ENCODE data around the gene DYNC1H1. TPM values are rescaled to one million over a fixed set of nuclear protein-coding genes. Genes with fewer than 3 reads are reported as not detected.

Gene DYNC1H1
- total RNA-seq, 2 donors from 2014 or later: 171 to 219 TPM

- TF ChIP-seq CTCF (IDR thresholded peaks at IDR 0.05): no peak
- no peak for TF ChIP-seq POLR2A (IDR thresholded peaks at IDR 0.05)
- Histone ChIP-seq H3K4me1 (no peaks in the 10 kb centered on the region), H3K9me3 (no peaks in the 10 kb centered on the region), H3K4me3 (no peak overlapping the region), H3K27me3 (no peaks in the 10 kb centered on the region), H3K36me3 (replicated peaks in 1 of 2; ENCODE audit: insufficient read depth in 1 of 2, low read depth in 2 of 2) (no peaks in the 10 kb centered on the region), H3K27ac (no peak overlapping the region)
- intact Hi-C loops (cut with DNase I): no loop called here
- 62 to 65% methylated on average over 10 to 13 of the region's 13 CpGs for WGBS, 2 donors
- DNase-seq (no peak), ATAC-seq (no peak)
Measured at GRCh38 chr14:101937926-101938767, 26.2 kb upstream of the DYNC1H1 start.

GRCh38 chr14:101939646-101940170 is 24.7 kb upstream of the DYNC1H1 start:
- Histone ChIP-seq H3K9me3 (no peaks in the 10 kb centered on the region), H3K27ac (no peak overlapping the region), H3K36me3 (replicated peaks in 1 of 2; ENCODE audit: insufficient read depth in 1 of 2, low read depth in 2 of 2) (no peaks in the 10 kb centered on the region), H3K4me1 (no peaks in the 10 kb centered on the region), H3K27me3 (no peaks in the 10 kb centered on the region), H3K4me3 (no peak overlapping the region)
- DNase-seq (no peak), ATAC-seq (no peak)
- no peak for TF ChIP-seq CTCF (IDR thresholded peaks at IDR 0.05)
- TF ChIP-seq POLR2A (IDR thresholded peaks at IDR 0.05): no peak
- WGBS, 2 donors: 62% methylated on average over 5 of the region's 5 CpGs
- intact Hi-C loops (cut with DNase I): no loop called here

GRCh38 chr14:101944451-101944850 is 19.9 kb upstream of the DYNC1H1 start:
- Histone ChIP-seq H3K27me3 (no peaks in the 10 kb centered on the region), H3K4me3 (no peak overlapping the region), H3K36me3 (replicated peaks in 1 of 2; ENCODE audit: insufficient read depth in 1 of 2, low read depth in 2 of 2) (no peaks in the 10 kb centered on the region), H3K27ac (no peak overlapping the region), H3K9me3 (no peaks in the 10 kb centered on the region), H3K4me1 (peaks cover 9% of the 10 kb centered on the region)
- intact Hi-C loops (cut with DNase I): no loop called here
- ATAC-seq (no peak), DNase-seq (no peak)
- TF ChIP-seq CTCF (IDR thresholded peaks at IDR 0.05) (no peak), POLR2A (IDR thresholded peaks at IDR 0.05) (no peak)
- 59 to 65% methylated on average over 5 of the region's 5 CpGs for WGBS, 2 donors

- Histone ChIP-seq H3K4me1 (peaks cover 16% of the 10 kb centered on the region), H3K27me3 (no peaks in the 10 kb centered on the region), H3K27ac (no peak overlapping the region), H3K9me3 (no peaks in the 10 kb centered on the region), H3K4me3 (no peak overlapping the region), H3K36me3 (replicated peaks in 1 of 2; ENCODE audit: insufficient read depth in 1 of 2, low read depth in 2 of 2) (no peaks in the 10 kb centered on the region)
- ATAC-seq: no peak
- 14 to 23% methylated on average over 5 of the region's 5 CpGs for WGBS, 2 donors
- TF ChIP-seq CTCF (IDR thresholded peaks at IDR 0.05) (no peak), POLR2A (IDR thresholded peaks at IDR 0.05) (no peak)
- intact Hi-C loops (cut with DNase I): no loop called here
- no peak for DNase-seq
Measured at GRCh38 chr14:101945171-101945570, 19.2 kb upstream of the DYNC1H1 start.

- WGBS, 2 donors: 1 to 3% methylated on average over 8 of the region's 8 CpGs
- intact Hi-C loops (cut with DNase I): no loop called here
- TF ChIP-seq POLR2A (IDR thresholded peaks at IDR 0.05): no peak
- no peak for TF ChIP-seq CTCF (IDR thresholded peaks at IDR 0.05)
- Histone ChIP-seq H3K4me3 (peak overlapping the region in 1 of 2 donors; percentile 11), H3K36me3 (replicated peaks in 1 of 2; ENCODE audit: insufficient read depth in 1 of 2, low read depth in 2 of 2) (no peaks in the 10 kb centered on the region), H3K27ac (peak overlapping the region; percentile 84 to 99 (median 92)), H3K27me3 (no peaks in the 10 kb centered on the region), H3K4me1 (peaks cover 25% of the 10 kb centered on the region), H3K9me3 (no peaks in the 10 kb centered on the region)
- ATAC-seq (peak; percentile 0), DNase-seq (no peak)
Measured at GRCh38 chr14:101947577-101947903, 16.8 kb upstream of the DYNC1H1 start.
